ENCODE data around the gene RALGDS.
"Not testable (repeated sequence)": the region's sequence is repeated elsewhere in the genome, so short reads cannot be mapped to it uniquely, and the experiment has no call there.

RALGDS gene

GRCh38 chr9:133086212-133086860 is 34.7 kb downstream of the RALGDS start:
- not testable (repeated sequence) for DNase-seq

- not testable (repeated sequence) for DNase-seq
Observed at GRCh38 chr9:133083688-133084087, 37.4 kb downstream of the RALGDS start.

- DNase-seq = not testable (repeated sequence)
Observed at GRCh38 chr9:133081957-133082644, 38.9 kb downstream of the RALGDS start.

GRCh38 chr9:133080786-133081779 is 40.0 kb downstream of the RALGDS start:
- DNase-seq = not testable (repeated sequence)

GRCh38 chr9:133080161-133080560 is 40.9 kb downstream of the RALGDS start:
- no peak for DNase-seq

GRCh38 chr9:133078486-133078885 is 42.6 kb downstream of the RALGDS start:
- no peak for DNase-seq

- no peak for DNase-seq
Observed at GRCh38 chr9:133076691-133077090, 44.3 kb downstream of the RALGDS start.

GRCh38 chr9:133075925-133076630 is 45.0 kb downstream of the RALGDS start:
- no peak for DNase-seq

GRCh38 chr9:133074111-133074651 is 46.9 kb downstream of the RALGDS start:
- DNase-seq = no peak

- DNase-seq = no peak
Observed at GRCh38 chr9:133073086-133074014, 47.7 kb downstream of the RALGDS start.

GRCh38 chr9:133072210-133072609 is 48.8 kb downstream of the RALGDS start:
- DNase-seq = not testable (repeated sequence)

- no peak for DNase-seq
Observed at GRCh38 chr9:133071484-133072150, 49.4 kb downstream of the RALGDS start.

GRCh38 chr9:133070985-133071384 is 50.1 kb downstream of the RALGDS start:
- not testable (repeated sequence) for DNase-seq

GRCh38 chr9:133070500-133070961 is 50.5 kb downstream of the RALGDS start:
- DNase-seq = not testable (repeated sequence)

GRCh38 chr9:133068431-133068830 is 52.6 kb downstream of the RALGDS start:
- DNase-seq = not testable (repeated sequence)

GRCh38 chr9:133067813-133068212 is 53.2 kb downstream of the RALGDS start:
- no peak for DNase-seq

GRCh38 chr9:133067006-133067405 is 54.0 kb downstream of the RALGDS start:
- no peak for DNase-seq

GRCh38 chr9:133066181-133066983 is 54.7 kb downstream of the RALGDS start:
- no peak for DNase-seq

- no peak for DNase-seq
Observed at GRCh38 chr9:133065070-133065388, 56.0 kb downstream of the RALGDS start.

Measured in activated CD4-positive, CD25-positive, alpha-beta regulatory T cell treated with anti-CD3 and anti-CD28 coated beads, Interleukin-2, amount 50 U/mL, for 72 hours (primary cell).